ENCODE measurements around the gene MYLK. TPM values are rescaled to one million over a fixed set of nuclear protein-coding genes. Genes with fewer than 3 reads are reported as not detected.

Gene MYLK
- total RNA-seq, 1 donor from 2014 or later, result 4.3 TPM

GRCh38 chr3:123776071-123776782, 107.9 kb downstream of the MYLK start:
- Mint-ChIP-seq H3K27ac (ENCODE audit: unreplicated experiment) (no peak overlapping the region), H3K4me3 (ENCODE audit: unreplicated experiment) (no peak overlapping the region), H3K4me1 (ENCODE audit: low read depth, unreplicated experiment) (no peaks in the 10 kb centered on the region), H3K36me3 (ENCODE audit: unreplicated experiment) (no peaks in the 10 kb centered on the region), H3K27me3 (ENCODE audit: unreplicated experiment) (peaks cover 3% of the 10 kb centered on the region), H3K9me3 (ENCODE audit: unreplicated experiment) (no peaks in the 10 kb centered on the region)
- TF ChIP-seq, protein P1, sequence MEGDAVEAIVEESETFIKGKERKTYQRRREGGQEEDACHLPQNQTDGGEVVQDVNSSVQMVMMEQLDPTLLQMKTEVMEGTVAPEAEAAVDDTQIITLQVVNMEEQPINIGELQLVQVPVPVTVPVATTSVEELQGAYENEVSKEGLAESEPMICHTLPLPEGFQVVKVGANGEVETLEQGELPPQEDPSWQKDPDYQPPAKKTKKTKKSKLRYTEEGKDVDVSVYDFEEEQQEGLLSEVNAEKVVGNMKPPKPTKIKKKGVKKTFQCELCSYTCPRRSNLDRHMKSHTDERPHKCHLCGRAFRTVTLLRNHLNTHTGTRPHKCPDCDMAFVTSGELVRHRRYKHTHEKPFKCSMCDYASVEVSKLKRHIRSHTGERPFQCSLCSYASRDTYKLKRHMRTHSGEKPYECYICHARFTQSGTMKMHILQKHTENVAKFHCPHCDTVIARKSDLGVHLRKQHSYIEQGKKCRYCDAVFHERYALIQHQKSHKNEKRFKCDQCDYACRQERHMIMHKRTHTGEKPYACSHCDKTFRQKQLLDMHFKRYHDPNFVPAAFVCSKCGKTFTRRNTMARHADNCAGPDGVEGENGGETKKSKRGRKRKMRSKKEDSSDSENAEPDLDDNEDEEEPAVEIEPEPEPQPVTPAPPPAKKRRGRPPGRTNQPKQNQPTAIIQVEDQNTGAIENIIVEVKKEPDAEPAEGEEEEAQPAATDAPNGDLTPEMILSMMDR (IDR thresholded peaks at IDR 0.05; ENCODE audit: partially characterized antibody, unreplicated experiment), result no peak
- DNase-seq, result no peak

- TF ChIP-seq, protein P1 (IDR thresholded peaks at IDR 0.05; ENCODE audit: partially characterized antibody, unreplicated experiment), result no peak
- Mint-ChIP-seq H3K9me3 (ENCODE audit: unreplicated experiment) (no peaks in the 10 kb centered on the region), H3K27ac (ENCODE audit: unreplicated experiment) (no peak overlapping the region)
Observed at GRCh38 chr3:123774474-123774873, 109.7 kb downstream of the MYLK start.

GRCh38 chr3:123773681-123774431, 110.3 kb downstream of the MYLK start:
- Mint-ChIP-seq H3K9me3 (ENCODE audit: unreplicated experiment) (no peaks in the 10 kb centered on the region), H3K36me3 (ENCODE audit: unreplicated experiment) (no peaks in the 10 kb centered on the region), H3K27ac (ENCODE audit: unreplicated experiment) (no peak overlapping the region), H3K4me3 (ENCODE audit: unreplicated experiment) (no peak overlapping the region), H3K4me1 (ENCODE audit: low read depth, unreplicated experiment) (no peaks in the 10 kb centered on the region), H3K27me3 (ENCODE audit: unreplicated experiment) (peaks cover 3% of the 10 kb centered on the region)
- TF ChIP-seq, protein P1 (IDR thresholded peaks at IDR 0.05; ENCODE audit: partially characterized antibody, unreplicated experiment), result no peak
- no peak for DNase-seq

More at GRCh38 chr3:123774474-123774873, 109.7 kb downstream of the MYLK start:
- H3K4me3 Mint-ChIP-seq (ENCODE audit: unreplicated experiment), result no peak overlapping the region
- DNase-seq, result no peak
- peaks cover 3% of the 10 kb centered on the region for H3K27me3 Mint-ChIP-seq (ENCODE audit: unreplicated experiment)
- no peaks in the 10 kb centered on the region for H3K4me1 Mint-ChIP-seq (ENCODE audit: low read depth, unreplicated experiment)
- H3K36me3 Mint-ChIP-seq (ENCODE audit: unreplicated experiment), result no peaks in the 10 kb centered on the region

- DNase-seq, result no peak
- no peak overlapping the region for H3K4me3 Mint-ChIP-seq (ENCODE audit: unreplicated experiment)
- TF ChIP-seq, protein P1 (IDR thresholded peaks at IDR 0.05; ENCODE audit: partially characterized antibody, unreplicated experiment), result no peak
- no peaks in the 10 kb centered on the region for H3K9me3 Mint-ChIP-seq (ENCODE audit: unreplicated experiment)
- H3K4me1 Mint-ChIP-seq (ENCODE audit: low read depth, unreplicated experiment), result peaks cover 2% of the 10 kb centered on the region
- H3K27ac Mint-ChIP-seq (ENCODE audit: unreplicated experiment), result no peak overlapping the region
- H3K27me3 Mint-ChIP-seq (ENCODE audit: unreplicated experiment), result no peaks in the 10 kb centered on the region
- no peaks in the 10 kb centered on the region for H3K36me3 Mint-ChIP-seq (ENCODE audit: unreplicated experiment)
Observed at GRCh38 chr3:123769356-123769743, 114.8 kb downstream of the MYLK start.
